HEK293 (cell line): ENCODE results near the gene NAIF1.

Experiments
- CTCF ChIA-PET: fragments of 350-600 bp; formaldehyde crosslinking; extraction: SDS; loops from one replicate; lab custom pipeline; 2021; ENCODE audit warnings: antibody characterized with exemption; lab: Yijun Ruan, JAX
- POLR2A ChIA-PET: fragments of 300-600 bp; formaldehyde crosslinking; extraction: SDS; loops from one replicate; lab custom pipeline; 2020; ENCODE audit warnings: antibody characterized with exemption, inconsistent platforms; lab: Yijun Ruan, JAX
- H3K27ac ChIP-seq: fragments of 200-500 bp; sonication (Bioruptor generic); 2 replicates; pipeline ENCODE4 v1.5.1; 2014; ENCODE audit warnings: low read depth, low read length, control low read depth, inconsistent platforms; ENCODE audit errors: extremely low read depth
- H3K36me3 ChIP-seq, 2 experiments: fragments of 200-500 bp in 1 of 2; sonication (Bioruptor generic) in 1 of 2; 1 replicate in 1 of 2; 2 replicates in 1 of 2; pipeline ENCODE4 v1.5.1; 2014 to 2017; ENCODE audit warnings: inconsistent platforms in 2 of 2, low read length in 2 of 2; ENCODE audit not compliant: control insufficient read depth in 2 of 2, insufficient read depth in 1 of 2
- H3K4me1 ChIP-seq: fragments of 200-500 bp; sonication (Bioruptor generic); 2 replicates; pipeline ENCODE4 v1.5.1; 2014; ENCODE audit warnings: mild to moderate bottlenecking, low read length, inconsistent platforms; ENCODE audit not compliant: control insufficient read depth, insufficient read depth
- H3K4me3 ChIP-seq: 2 replicates; pipeline ENCODE4 v1.5.1; 2011; ENCODE audit warnings: low read depth, mild to moderate bottlenecking, control low read depth, low read length, moderate library complexity
- H3K9me3 ChIP-seq: fragments of 200-500 bp; sonication (Bioruptor generic); 2 replicates; pipeline ENCODE4 v1.5.1; 2014; ENCODE audit warnings: low read depth, low read length, inconsistent platforms; ENCODE audit not compliant: control insufficient read depth, insufficient read depth
- FEZF1 ChIP-seq: fragments of 450-650 bp; formaldehyde crosslinking; IDR thresholded peaks from 2 replicates; pipeline ENCODE4 v1.5.1; 2016; ENCODE audit warnings: missing biosample characterization, missing genetic modification characterization
- MYNN ChIP-seq: fragments of 450-650 bp; formaldehyde crosslinking; IDR thresholded peaks from 2 replicates; pipeline ENCODE4 v1.5.1; 2016; ENCODE audit warnings: missing biosample characterization, missing genetic modification characterization, borderline replicate concordance
- PRDM10 ChIP-seq: fragments of 450-650 bp; formaldehyde crosslinking; IDR thresholded peaks from 2 replicates; pipeline ENCODE4 v1.5.1; 2016; ENCODE audit warnings: missing biosample characterization, missing genetic modification characterization
- PRDM6 ChIP-seq: fragments of 450-650 bp; formaldehyde crosslinking; IDR thresholded peaks from 2 replicates; pipeline ENCODE4 v1.5.1; 2017; ENCODE audit warnings: missing biosample characterization, missing genetic modification characterization
- REST ChIP-seq: fragments of 450-650 bp; formaldehyde crosslinking; IDR thresholded peaks from 2 replicates; pipeline ENCODE4 v1.5.1; 2016; ENCODE audit warnings: missing biosample characterization, missing genetic modification characterization
- TCF7L2 ChIP-seq: IDR thresholded peaks from 2 replicates; pipeline ENCODE4 v1.6.1; 2011; ENCODE audit warnings: low read depth, mild to moderate bottlenecking, inconsistent platforms, low read length, moderate library complexity, borderline replicate concordance
- TRIM28 ChIP-seq: IDR thresholded peaks from 2 replicates; pipeline ENCODE4 v1.6.1; 2011; ENCODE audit warnings: low read length, control low read depth, borderline replicate concordance
- WT1 ChIP-seq: fragments of 450-650 bp; formaldehyde crosslinking; IDR thresholded peaks from 2 replicates; pipeline ENCODE4 v1.5.1; 2016; ENCODE audit warnings: missing biosample characterization, missing genetic modification characterization
- ZBTB17 ChIP-seq: fragments of 450-650 bp; formaldehyde crosslinking; IDR thresholded peaks from 2 replicates; pipeline ENCODE4 v1.5.1; 2016; ENCODE audit warnings: missing biosample characterization, missing genetic modification characterization
- ZEB2 ChIP-seq: fragments of 450-650 bp; formaldehyde crosslinking; IDR thresholded peaks from 2 replicates; pipeline ENCODE4 v1.5.1; 2016; ENCODE audit warnings: missing biosample characterization, missing genetic modification characterization
- ZFP37 ChIP-seq: fragments of 450-650 bp; formaldehyde crosslinking; IDR thresholded peaks from 2 replicates; pipeline ENCODE4 v1.5.1; 2016; ENCODE audit warnings: missing biosample characterization, missing genetic modification characterization
- ZNF146 ChIP-seq: fragments of 450-650 bp; formaldehyde crosslinking; IDR thresholded peaks from 2 replicates; pipeline ENCODE4 v1.5.1; 2016; ENCODE audit warnings: missing biosample characterization, missing genetic modification characterization
- ZNF292 ChIP-seq: fragments of 450-650 bp; formaldehyde crosslinking; IDR thresholded peaks from 2 replicates; pipeline ENCODE4 v1.5.1; 2016; ENCODE audit warnings: low read depth, missing biosample characterization, missing genetic modification characterization, borderline replicate concordance
- ZNF558 ChIP-seq: fragments of 450-650 bp; formaldehyde crosslinking; IDR thresholded peaks from 2 replicates; pipeline ENCODE4 v1.5.1; 2016; ENCODE audit warnings: missing biosample characterization, missing genetic modification characterization
- ZNF76 ChIP-seq: fragments of 450-650 bp; formaldehyde crosslinking; IDR thresholded peaks from 2 replicates; pipeline ENCODE4; 2016; ENCODE audit warnings: low read depth, missing biosample characterization, missing genetic modification characterization, borderline replicate concordance
- ZSCAN18 ChIP-seq: fragments of 450-650 bp; formaldehyde crosslinking; IDR thresholded peaks from 2 replicates; pipeline ENCODE4 v1.5.1; 2016; ENCODE audit warnings: missing biosample characterization, missing genetic modification characterization

NAIF1 gene

GRCh38 chr9:128049843-128050242 lies 17.3 kb downstream of the NAIF1 start:
- CTCF ChIA-PET: interaction anchor here (0.6 to 5.2 kb wide), 6 partner anchors 12 to 115 kb away, joined by 3 to 36 read pairs (median 6); no protein-coding TSS in a partner anchor
- H3K27ac ChIP-seq: no peak overlapping the region
- no peaks in the 10 kb centered on the region for H3K4me1 ChIP-seq
- no peaks in the 10 kb centered on the region for H3K36me3 ChIP-seq
- no peak overlapping the region for H3K4me3 ChIP-seq
- H3K9me3 ChIP-seq: no peaks in the 10 kb centered on the region
- POLR2A ChIA-PET: interaction anchor here (1.0 to 1.6 kb wide), 2 partner anchors 11 to 18 kb away, joined by 3 to 4 read pairs; partner anchors contain the start of genes NAIF1 and SLC25A25
- no peak for TF ChIP-seq REST
- no peak for TF ChIP-seq ZFP37 (tag by site-specific recombination)
- peak; percentile 76 for TF ChIP-seq TCF7L2
- TF ChIP-seq ZBTB17: no peak
- TF ChIP-seq ZNF76 (tag by site-specific recombination): no peak
- TF ChIP-seq PRDM6 (tag by site-specific recombination): peak; percentile 85
- no peak for TF ChIP-seq ZSCAN18 (tag by site-specific recombination)
- peak; percentile 69 for TF ChIP-seq FEZF1 (tag by site-specific recombination)
- no peak for TF ChIP-seq ZNF292 (tag by site-specific recombination)
- TF ChIP-seq ZNF558 (tag by site-specific recombination): no peak
- TF ChIP-seq TRIM28: no peak
- TF ChIP-seq ZNF146: no peak
- TF ChIP-seq PRDM10 (tag by site-specific recombination): peak; percentile 34; the same call in 1 of the 2 replicates
- TF ChIP-seq ZEB2: no peak
- no peak for TF ChIP-seq WT1 (tag by site-specific recombination)
- no peak for TF ChIP-seq MYNN (tag by site-specific recombination)
